Karpas-422 (cell line): ENCODE data around the gene HS3ST1. TPM values are rescaled to one million over a fixed set of nuclear protein-coding genes. Genes with fewer than 3 reads are reported as not detected.

ENCODE experiments used
- DNase-seq: peaks from one replicate; pipeline ENCODE4 v3.0.0-alpha.2; 2015
- H2AFZ ChIP-seq: fragments of 200-600 bp; sonication (generic); 2 replicates; pipeline ENCODE4 v1.6.1; 2014; ENCODE audit warnings: antibody characterized with exemption, low read length, mixed read lengths
- H3K27ac ChIP-seq: fragments of 200-600 bp; sonication (generic); 2 replicates; pipeline ENCODE4 v1.5.1; 2014; ENCODE audit warnings: mild to moderate bottlenecking, low read length, moderate library complexity
- H3K27me3 ChIP-seq: fragments of 200-600 bp; sonication (generic); 2 replicates; pipeline ENCODE4 v1.6.1; 2014; ENCODE audit warnings: low read length, mixed read lengths
- H3K36me3 ChIP-seq: fragments of 200-600 bp; sonication (generic); 2 replicates; pipeline ENCODE4 v1.6.1; 2014; ENCODE audit warnings: low read length, mixed read lengths; ENCODE audit not compliant: insufficient read depth
- H3K4me1 ChIP-seq: fragments of 200-600 bp; sonication (generic); 2 replicates; pipeline ENCODE4 v1.6.1; 2014; ENCODE audit warnings: mild to moderate bottlenecking, low read length, mixed read lengths
- H3K4me2 ChIP-seq: fragments of 200-600 bp; sonication (generic); 2 replicates; pipeline ENCODE4 v1.6.1; 2014; ENCODE audit warnings: low read length, low read depth, mild to moderate bottlenecking; ENCODE audit not compliant: poor library complexity, severe bottlenecking
- H3K4me3 ChIP-seq: fragments of 200-600 bp; sonication (generic); 2 replicates; pipeline ENCODE4 v1.5.1; 2014; ENCODE audit warnings: mild to moderate bottlenecking, antibody characterized with exemption, low read length, mixed read lengths
- H3K79me2 ChIP-seq: fragments of 200-600 bp; sonication (generic); 2 replicates; pipeline ENCODE4 v1.6.1; 2014; ENCODE audit warnings: mild to moderate bottlenecking, low read length, mixed read lengths
- H3K9ac ChIP-seq: fragments of 200-600 bp; sonication (generic); 2 replicates; pipeline ENCODE4 v1.6.0; 2014; ENCODE audit warnings: low read length
- H3K9me2 ChIP-seq: fragments of 200-600 bp; sonication (generic), shearing (Covaris generic); replicated peaks from 2 replicates; pipeline ENCODE4 v1.6.0; 2014; ENCODE audit warnings: mild to moderate bottlenecking, low read length, moderate library complexity; ENCODE audit not compliant: insufficient read depth
- H3K9me3 ChIP-seq: fragments of 300-700, 200-600 bp; sonication (generic); 2 replicates; pipeline ENCODE4 v1.6.1; 2014; ENCODE audit warnings: low read length, mixed read lengths
- H4K20me1 ChIP-seq: fragments of 200-600 bp; sonication (generic); 2 replicates; pipeline ENCODE4 v1.6.1; 2014; ENCODE audit warnings: mild to moderate bottlenecking, antibody characterized with exemption, low read length, low read depth; ENCODE audit not compliant: insufficient read depth
- small RNA-seq: library from RNA; depleted of rRNA; stranded (forward); fragments of <200 nt; gene quantifications from one replicate; pipeline ENCODE3, GENCODE V24; 2014
- total RNA-seq: library from RNA; depleted of rRNA; stranded (reverse); fragments of >200 nt; shearing (Covaris generic); gene quantifications from 2 replicates; pipeline ENCODE4 v1.2.3, GENCODE V29; 2014; ENCODE audit warnings: low replicate concordance

HS3ST1 gene
- total RNA-seq, 1 experiment from 2014 or later: not detected

DNA sequence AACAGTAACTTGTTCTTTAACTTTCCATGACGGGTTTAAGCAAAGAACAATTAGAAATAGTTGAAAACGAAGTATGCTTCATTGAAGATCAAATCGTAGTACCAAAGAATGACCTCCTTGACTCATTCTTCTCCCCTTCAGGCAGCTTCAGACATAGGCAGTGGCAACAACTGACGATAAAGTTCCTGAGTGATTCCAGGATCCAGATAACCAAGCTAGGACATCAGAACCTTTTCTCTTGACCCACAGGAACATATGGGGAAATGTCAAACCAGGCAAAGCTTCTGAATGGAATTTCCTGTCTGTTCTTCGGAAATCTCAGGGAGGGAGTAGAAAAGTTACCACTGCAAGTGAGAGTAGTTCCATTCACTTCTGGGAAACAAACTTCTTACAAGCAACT, 74.2 kb downstream of the HS3ST1 start:
- no peak overlapping the region for H3K27ac ChIP-seq
- H3K36me3 ChIP-seq: no peaks in the 10 kb centered on the region
- H3K4me2 ChIP-seq: no peak overlapping the region
- no peaks in the 10 kb centered on the region for H3K9me2 ChIP-seq
- no peak for DNase-seq
- no peaks in the 10 kb centered on the region for H3K27me3 ChIP-seq
- no peaks in the 10 kb centered on the region for H3K79me2 ChIP-seq
- no peak overlapping the region for H3K9ac ChIP-seq
- H2AFZ ChIP-seq: no peak overlapping the region
- H3K9me3 ChIP-seq: peaks cover 6% of the 10 kb centered on the region
- H3K4me3 ChIP-seq: no peak overlapping the region
- H4K20me1 ChIP-seq: no peaks in the 10 kb centered on the region
- no peaks in the 10 kb centered on the region for H3K4me1 ChIP-seq

DNA sequence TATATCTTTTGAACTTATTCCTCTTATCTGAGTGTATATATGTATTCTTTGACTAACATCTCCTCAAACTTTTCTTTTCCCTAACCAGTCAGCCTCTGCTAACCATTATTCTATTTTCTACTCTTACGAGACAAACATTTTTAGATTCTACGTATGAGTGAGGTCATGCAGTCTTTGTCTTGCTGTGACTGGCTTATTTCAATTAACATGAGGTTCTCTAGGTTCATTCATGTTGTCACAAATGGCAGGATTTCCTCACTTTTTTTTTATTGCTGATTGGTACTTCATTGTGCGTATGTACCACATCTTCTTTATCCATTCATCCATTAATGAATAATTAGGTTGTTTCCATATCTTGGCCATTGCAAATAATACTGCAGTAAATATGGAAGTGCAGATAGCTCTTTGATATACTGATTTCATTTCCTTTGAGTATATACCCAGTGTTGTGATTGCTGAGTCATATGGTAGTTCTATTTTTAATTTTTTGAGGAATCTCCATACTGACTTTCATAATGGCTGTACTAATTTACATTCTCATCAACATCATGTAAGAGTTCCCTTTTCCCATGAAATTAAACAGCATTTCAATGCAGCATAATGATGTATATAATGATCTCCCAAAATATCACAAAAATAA, 80.1 kb downstream of the HS3ST1 start:
- no peaks in the 10 kb centered on the region for H3K36me3 ChIP-seq
- no peaks in the 10 kb centered on the region for H4K20me1 ChIP-seq
- H3K4me2 ChIP-seq: no peak overlapping the region
- H3K4me3 ChIP-seq: no peak overlapping the region
- no peak overlapping the region for H2AFZ ChIP-seq
- no peak for DNase-seq
- no peaks in the 10 kb centered on the region for H3K9me2 ChIP-seq
- peaks cover 17% of the 10 kb centered on the region for H3K9me3 ChIP-seq
- H3K27ac ChIP-seq: no peak overlapping the region
- no peak overlapping the region for H3K9ac ChIP-seq
- no peaks in the 10 kb centered on the region for H3K4me1 ChIP-seq
- H3K79me2 ChIP-seq: no peaks in the 10 kb centered on the region
- no peaks in the 10 kb centered on the region for H3K27me3 ChIP-seq

DNA sequence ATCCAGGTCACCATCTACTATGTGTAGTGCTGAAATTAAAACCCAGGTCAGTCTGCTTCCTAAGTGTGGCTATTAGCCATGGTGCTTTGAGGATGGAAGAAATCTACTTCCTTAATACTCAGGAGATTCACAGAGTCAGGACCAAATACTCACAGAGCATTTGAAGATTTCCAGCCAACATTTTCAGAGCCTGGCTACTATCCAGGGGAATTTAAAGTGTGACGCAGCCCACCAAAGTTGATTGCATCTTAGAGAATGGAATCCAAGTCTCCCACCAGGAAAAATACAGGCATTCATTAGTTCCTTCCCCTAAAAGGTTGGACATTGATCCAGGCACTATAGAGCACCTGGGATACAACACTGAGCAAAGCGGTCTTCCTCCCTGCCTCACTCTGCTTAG, 83.8 kb downstream of the HS3ST1 start:
- Histone ChIP-seq H2AFZ (no peak overlapping the region), H3K9me3 (peaks cover 11% of the 10 kb centered on the region), H3K4me1 (no peaks in the 10 kb centered on the region), H3K79me2 (no peaks in the 10 kb centered on the region), H3K9me2 (no peaks in the 10 kb centered on the region), H3K9ac (no peak overlapping the region), H3K27ac (no peak overlapping the region), H3K36me3 (no peaks in the 10 kb centered on the region), H4K20me1 (no peaks in the 10 kb centered on the region), H3K4me3 (no peak overlapping the region), H3K4me2 (no peak overlapping the region), H3K27me3 (no peaks in the 10 kb centered on the region)
- DNase-seq: no peak

DNA sequence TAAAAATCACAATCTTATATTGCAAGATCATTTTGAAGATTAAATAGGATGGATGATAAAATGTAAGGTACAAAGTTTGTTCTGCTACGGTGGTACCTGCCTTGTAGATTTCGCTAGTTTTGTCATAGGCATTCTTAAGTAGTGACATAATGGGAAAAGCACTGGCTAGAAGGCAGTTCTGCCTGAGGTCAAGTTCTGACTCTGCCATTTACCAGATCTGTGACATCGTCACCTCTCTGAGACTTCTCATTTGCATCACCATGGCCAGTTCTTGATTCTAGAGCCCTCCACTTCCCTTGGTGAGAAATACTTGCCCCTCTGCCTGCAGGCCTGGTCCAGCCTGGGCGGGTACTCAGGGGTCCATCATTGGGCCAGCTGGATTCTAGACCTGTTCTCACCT, 85.2 kb downstream of the HS3ST1 start:
- H3K36me3 ChIP-seq: no peaks in the 10 kb centered on the region
- no peak overlapping the region for H3K9ac ChIP-seq
- no peaks in the 10 kb centered on the region for H4K20me1 ChIP-seq
- H3K4me3 ChIP-seq: no peak overlapping the region
- H3K27ac ChIP-seq: no peak overlapping the region
- DNase-seq: no peak
- peaks cover 11% of the 10 kb centered on the region for H3K9me3 ChIP-seq
- H3K9me2 ChIP-seq: no peaks in the 10 kb centered on the region
- H2AFZ ChIP-seq: no peak overlapping the region
- H3K79me2 ChIP-seq: no peaks in the 10 kb centered on the region
- no peak overlapping the region for H3K4me2 ChIP-seq
- H3K4me1 ChIP-seq: no peaks in the 10 kb centered on the region
- H3K27me3 ChIP-seq: no peaks in the 10 kb centered on the region

Small RNA genes lying within 50 kb of the gene (small RNA-seq; reads per million reads assigned to genes)
- gene MIR572: not detected
- not detected for gene RNA5SP156
